Putamen (tissue), 1 donor: ENCODE results near the gene ANKRD11.

Source experiments
- DNase-seq: peaks from one replicate; pipeline ENCODE4 v3.0.0-alpha.2; 2016; ENCODE audit warnings: low spot score

Gene ANKRD11

GRCh38 chr16:89380681-89381080, 109.7 kb downstream of the ANKRD11 start:
- DNase-seq, result no peak

GRCh38 chr16:89378947-89379771, 111.2 kb downstream of the ANKRD11 start:
- DNase-seq, result no peak

GRCh38 chr16:89377453-89377848, 112.9 kb downstream of the ANKRD11 start:
- DNase-seq, result no peak

- no peak for DNase-seq
These were observed 113.4 kb downstream of the ANKRD11 start for GRCh38 chr16:89376812-89377452.

- no peak for DNase-seq
These were observed 114.7 kb downstream of the ANKRD11 start for GRCh38 chr16:89375686-89376085.

- no peak for DNase-seq
These were observed 115.3 kb downstream of the ANKRD11 start for GRCh38 chr16:89375021-89375420.

- DNase-seq, result peak; percentile 64
These were observed 115.9 kb downstream of the ANKRD11 start for GRCh38 chr16:89374393-89374960.

- peak; percentile 76 for DNase-seq
These were observed 116.8 kb downstream of the ANKRD11 start for GRCh38 chr16:89373355-89374110.

- no peak for DNase-seq
These were observed 118.3 kb downstream of the ANKRD11 start for GRCh38 chr16:89371968-89372634.

GRCh38 chr16:89371386-89371785, 119.0 kb downstream of the ANKRD11 start:
- DNase-seq, result no peak

- no peak for DNase-seq
These were observed 119.8 kb downstream of the ANKRD11 start for GRCh38 chr16:89370601-89371000.

- no peak for DNase-seq
These were observed 120.3 kb downstream of the ANKRD11 start for GRCh38 chr16:89370081-89370511.

GRCh38 chr16:89369266-89369895, 121.0 kb downstream of the ANKRD11 start:
- no peak for DNase-seq

GRCh38 chr16:89368604-89369249, 121.6 kb downstream of the ANKRD11 start:
- DNase-seq, result no peak

GRCh38 chr16:89367538-89367915, 122.8 kb downstream of the ANKRD11 start:
- no peak for DNase-seq

- no peak for DNase-seq
These were observed 123.5 kb downstream of the ANKRD11 start for GRCh38 chr16:89366561-89367537.

GRCh38 chr16:89365996-89366395, 124.4 kb downstream of the ANKRD11 start:
- no peak for DNase-seq

- DNase-seq, result no peak
These were observed 125.3 kb downstream of the ANKRD11 start for GRCh38 chr16:89365044-89365467.

GRCh38 chr16:89364606-89365005, 125.8 kb downstream of the ANKRD11 start:
- DNase-seq, result no peak
